WTC11 (cell line): Measurements from ENCODE around the gene CLNK.

Experiments
- CBFB ChIP-seq: sonication (generic); formaldehyde crosslinking; IDR thresholded peaks from 2 replicates; pipeline ENCODE4 v1.8.1; 2022; ENCODE audit warnings: mild to moderate bottlenecking, low read depth, missing genetic modification reagents
- CREB1 ChIP-seq: sonication (generic); formaldehyde crosslinking; IDR thresholded peaks from 2 replicates; pipeline ENCODE4 v1.8.0; 2023; ENCODE audit warnings: mild to moderate bottlenecking, missing genetic modification reagents
- E2F1 ChIP-seq: sonication (generic); formaldehyde crosslinking; IDR thresholded peaks from 2 replicates; pipeline ENCODE4 v1.8.0; 2022; ENCODE audit warnings: mild to moderate bottlenecking, missing genetic modification reagents
- IRF2 ChIP-seq: sonication (generic); formaldehyde crosslinking; IDR thresholded peaks from 2 replicates; pipeline ENCODE4 v1.8.0; 2022; ENCODE audit warnings: low read depth, missing genetic modification reagents, borderline replicate concordance
- NFYB ChIP-seq: sonication (generic); formaldehyde crosslinking; conservative IDR thresholded peaks from 2 replicates; pipeline ENCODE4 v1.8.0; 2022; ENCODE audit warnings: low read depth, missing genetic modification reagents
- TEAD1 ChIP-seq: sonication (generic); formaldehyde crosslinking; IDR thresholded peaks from 2 replicates; pipeline ENCODE4 v1.8.0; 2022; ENCODE audit warnings: mild to moderate bottlenecking, missing genetic modification reagents
- TF ChIP-seq, protein P1 (sequence below): sonication (generic); formaldehyde crosslinking; IDR thresholded peaks from 2 replicates; pipeline ENCODE4 v1.8.1; 2023; ENCODE audit warnings: mild to moderate bottlenecking, missing genetic modification reagents
- TF ChIP-seq, protein P2 (sequence below): fragments of 200-600 bp; IDR thresholded peaks from 2 replicates; pipeline ENCODE4 v1.8.0; 2022; ENCODE audit warnings: antibody characterized with exemption

GRCh38 chr4:10690185-10690907 lies 5.8 kb upstream of the CLNK start:
- TF ChIP-seq, protein P1, sequence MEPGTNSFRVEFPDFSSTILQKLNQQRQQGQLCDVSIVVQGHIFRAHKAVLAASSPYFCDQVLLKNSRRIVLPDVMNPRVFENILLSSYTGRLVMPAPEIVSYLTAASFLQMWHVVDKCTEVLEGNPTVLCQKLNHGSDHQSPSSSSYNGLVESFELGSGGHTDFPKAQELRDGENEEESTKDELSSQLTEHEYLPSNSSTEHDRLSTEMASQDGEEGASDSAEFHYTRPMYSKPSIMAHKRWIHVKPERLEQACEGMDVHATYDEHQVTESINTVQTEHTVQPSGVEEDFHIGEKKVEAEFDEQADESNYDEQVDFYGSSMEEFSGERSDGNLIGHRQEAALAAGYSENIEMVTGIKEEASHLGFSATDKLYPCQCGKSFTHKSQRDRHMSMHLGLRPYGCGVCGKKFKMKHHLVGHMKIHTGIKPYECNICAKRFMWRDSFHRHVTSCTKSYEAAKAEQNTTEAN (CRISPR knock-in tag): no peak
- TF ChIP-seq E2F1 (no peak), CBFB (CRISPR knock-in tag) (no peak), IRF2 (CRISPR knock-in tag) (no peak), CREB1 (CRISPR knock-in tag) (no peak), TEAD1 (CRISPR knock-in tag) (no peak), NFYB (no peak)
- TF ChIP-seq, protein P2, sequence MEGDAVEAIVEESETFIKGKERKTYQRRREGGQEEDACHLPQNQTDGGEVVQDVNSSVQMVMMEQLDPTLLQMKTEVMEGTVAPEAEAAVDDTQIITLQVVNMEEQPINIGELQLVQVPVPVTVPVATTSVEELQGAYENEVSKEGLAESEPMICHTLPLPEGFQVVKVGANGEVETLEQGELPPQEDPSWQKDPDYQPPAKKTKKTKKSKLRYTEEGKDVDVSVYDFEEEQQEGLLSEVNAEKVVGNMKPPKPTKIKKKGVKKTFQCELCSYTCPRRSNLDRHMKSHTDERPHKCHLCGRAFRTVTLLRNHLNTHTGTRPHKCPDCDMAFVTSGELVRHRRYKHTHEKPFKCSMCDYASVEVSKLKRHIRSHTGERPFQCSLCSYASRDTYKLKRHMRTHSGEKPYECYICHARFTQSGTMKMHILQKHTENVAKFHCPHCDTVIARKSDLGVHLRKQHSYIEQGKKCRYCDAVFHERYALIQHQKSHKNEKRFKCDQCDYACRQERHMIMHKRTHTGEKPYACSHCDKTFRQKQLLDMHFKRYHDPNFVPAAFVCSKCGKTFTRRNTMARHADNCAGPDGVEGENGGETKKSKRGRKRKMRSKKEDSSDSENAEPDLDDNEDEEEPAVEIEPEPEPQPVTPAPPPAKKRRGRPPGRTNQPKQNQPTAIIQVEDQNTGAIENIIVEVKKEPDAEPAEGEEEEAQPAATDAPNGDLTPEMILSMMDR: no peak
